Activated CD8-positive, alpha-beta memory T cell treated with anti-CD3 and anti-CD28 coated beads, Interleukin-2, amount 10 ng/mL, durations not matched to agents 7 days and 5 days (primary cell): ENCODE data around the gene ABCD2. TPM values are rescaled to one million over a fixed set of nuclear protein-coding genes. Genes with fewer than 3 reads are reported as not detected.
A peak's percentile ranks its signal among the peaks of the same experiment; 100 is the strongest.
"Not testable (repeated sequence)": the region's sequence is repeated elsewhere in the genome, so short reads cannot be mapped to it uniquely, and the experiment has no call there.

Experiments used
- ATAC-seq: fragments of 150-1000 bp; cut with Tn5 transposase; one replicate; pipeline ENCODE4 v1.10.0; 2021; ENCODE audit warnings: moderate library complexity
- CTCF ChIA-PET: fragments of 350-600 bp; sonication (Branson Sonifier 250); formaldehyde crosslinking; loops from one replicate; lab custom pipeline; 2021; ENCODE audit warnings: antibody characterized with exemption; lab: Charles Lee
- DNase-seq: peaks from one replicate; pipeline ENCODE4 v3.0.0-alpha.2; 2020
- H3K27ac Mint-ChIP-seq: one replicate; pipeline ENCODE4 v1.8.0; 2021; ENCODE audit warnings: mild to moderate bottlenecking, mixed read lengths
- H3K27me3 Mint-ChIP-seq: one replicate; pipeline ENCODE4 v1.8.0; 2021; ENCODE audit warnings: mixed read lengths
- H3K36me3 Mint-ChIP-seq: one replicate; pipeline ENCODE4 v1.8.0; 2021; ENCODE audit warnings: mild to moderate bottlenecking, mixed read lengths
- H3K4me1 Mint-ChIP-seq: one replicate; pipeline ENCODE4 v1.8.0; 2021; ENCODE audit warnings: mixed read lengths
- H3K4me3 Mint-ChIP-seq: one replicate; pipeline ENCODE4 v1.8.0; 2021; ENCODE audit warnings: mild to moderate bottlenecking, moderate library complexity, mixed read lengths
- H3K9me3 Mint-ChIP-seq: one replicate; pipeline ENCODE4 v1.8.0; 2022; ENCODE audit warnings: low read depth, mixed read lengths
- total RNA-seq, 2 experiments: library from RNA; stranded (reverse); gene quantifications; one replicate each; pipeline ENCODE4 v1.2.3, GENCODE V29; 2021

Gene ABCD2
- 10 to 100 TPM; 25.0 to 26.6 TPM for total RNA-seq

DNA sequence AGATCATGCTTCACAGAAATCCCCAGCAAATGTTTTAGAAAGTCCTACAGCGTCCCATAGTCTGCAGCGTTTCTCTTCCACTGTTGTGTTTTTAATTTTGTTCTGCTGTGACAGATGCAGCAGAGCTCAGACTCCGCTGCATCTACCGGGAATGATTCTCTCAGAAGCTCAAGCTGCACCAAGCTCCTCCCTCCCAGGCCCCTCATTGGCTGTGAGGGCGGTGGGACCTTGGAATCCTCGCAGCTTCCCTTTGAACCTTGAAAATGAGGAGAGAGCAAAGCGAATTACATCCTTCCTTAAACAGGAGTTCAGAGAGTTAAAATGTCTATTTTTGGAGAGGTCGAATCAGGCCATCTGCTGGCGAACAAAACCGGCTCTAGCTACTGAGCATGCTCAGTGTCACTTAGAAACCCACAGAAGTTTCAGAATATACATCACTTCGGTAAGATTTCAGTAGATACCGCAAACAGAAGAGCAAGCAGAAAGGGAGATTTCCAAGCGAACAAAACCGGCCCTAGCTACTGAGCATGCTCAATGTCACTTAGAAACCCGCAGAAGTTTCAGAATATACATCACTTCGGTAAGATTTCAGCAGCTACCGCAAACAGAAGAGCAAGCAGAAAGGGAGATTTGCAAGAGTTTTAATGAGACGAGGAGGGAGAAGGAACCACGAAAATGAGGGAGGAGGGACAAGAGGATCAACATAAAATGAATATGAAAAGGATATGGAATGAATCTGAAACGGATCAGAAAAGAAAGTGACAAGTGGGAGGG lies at the start of gene ABCD2:
Gene ABCD2 (minus strand): TSS at position 144 of the 774 bp plus-strand sequence. CDS start 188 bp downstream, outside the sequence.
- H3K4me1 Mint-ChIP-seq: peaks cover 30% of the 10 kb centered on the region
- CTCF ChIA-PET: interaction anchor here (0.7 to 2.7 kb wide), 15 partner anchors 8 to 302 kb away, joined by 3 to 17 read pairs (median 4); partner anchors contain the start of gene KIF21A
- H3K36me3 Mint-ChIP-seq: peaks cover 24% of the 10 kb centered on the region
- no peak within 1 kb of the TSS for H3K27ac Mint-ChIP-seq
- H3K4me3 Mint-ChIP-seq: no peak within 1 kb of the TSS
- H3K9me3 Mint-ChIP-seq: no peaks in the 10 kb centered on the region
- H3K27me3 Mint-ChIP-seq: no peaks in the 10 kb centered on the region
- ATAC-seq (peak; percentile 76), DNase-seq (peak; percentile 92)

- ATAC-seq (no peak), DNase-seq (no peak)
- peaks cover 10% of the 10 kb centered on the region for H3K36me3 Mint-ChIP-seq
- CTCF ChIA-PET: no interaction called here
- peaks cover 11% of the 10 kb centered on the region for H3K4me1 Mint-ChIP-seq
- no peaks in the 10 kb centered on the region for H3K27me3 Mint-ChIP-seq
- H3K4me3 Mint-ChIP-seq: no peak overlapping the region
- no peak overlapping the region for H3K27ac Mint-ChIP-seq
- peaks cover 2% of the 10 kb centered on the region for H3K9me3 Mint-ChIP-seq
These were observed 40.5 kb upstream of the ABCD2 start for GRCh38 chr12:39660101-39660500.

- no peak for DNase-seq
- ATAC-seq: no peak
- CTCF ChIA-PET: interaction anchor here (3.6 kb wide), 1 partner anchor 9 kb away, joined by 13 read pairs; no protein-coding TSS in a partner anchor
- Mint-ChIP-seq H3K27ac (no peak overlapping the region), H3K9me3 (peaks cover 3% of the 10 kb centered on the region), H3K4me3 (no peak overlapping the region), H3K36me3 (peaks cover 5% of the 10 kb centered on the region), H3K27me3 (no peaks in the 10 kb centered on the region), H3K4me1 (peaks cover 22% of the 10 kb centered on the region)
These were observed 27.8 kb upstream of the ABCD2 start for GRCh38 chr12:39647383-39647782.

GRCh38 chr12:39646963-39647362 lies 27.4 kb upstream of the ABCD2 start:
- Mint-ChIP-seq H3K27ac (no peak overlapping the region), H3K4me1 (peaks cover 20% of the 10 kb centered on the region), H3K27me3 (no peaks in the 10 kb centered on the region), H3K4me3 (no peak overlapping the region), H3K9me3 (peaks cover 2% of the 10 kb centered on the region), H3K36me3 (peaks cover 4% of the 10 kb centered on the region)
- DNase-seq (no peak), ATAC-seq (no peak)
- CTCF ChIA-PET: interaction anchor here (3.6 kb wide), 1 partner anchor 9 kb away, joined by 13 read pairs; no protein-coding TSS in a partner anchor

DNA sequence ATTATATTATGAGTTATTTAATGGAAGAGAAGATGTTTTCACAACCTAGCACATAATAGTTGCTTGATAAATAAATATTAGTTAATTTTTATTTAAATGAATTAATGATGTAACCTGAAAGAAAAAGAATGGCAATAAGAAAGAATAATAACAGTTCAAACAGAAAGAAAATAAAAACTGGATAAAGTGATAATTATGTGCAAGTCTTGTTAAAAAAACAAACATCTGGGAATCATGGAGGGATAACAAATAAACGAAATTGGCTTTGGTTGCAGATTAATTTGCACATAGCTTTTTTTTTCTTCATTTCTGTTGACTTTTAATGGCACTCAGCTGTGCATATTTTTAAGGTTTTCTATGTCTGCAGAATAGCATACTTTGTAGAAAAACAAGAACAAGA lies 23.4 kb upstream of the ABCD2 start:
- H3K9me3 Mint-ChIP-seq: no peaks in the 10 kb centered on the region
- CTCF ChIA-PET: interaction anchor here (1.2 kb wide), 1 partner anchor 10 kb away, joined by 3 read pairs; no protein-coding TSS in a partner anchor
- H3K4me1 Mint-ChIP-seq: peaks cover 14% of the 10 kb centered on the region
- H3K36me3 Mint-ChIP-seq: peaks cover 2% of the 10 kb centered on the region
- ATAC-seq (no peak), DNase-seq (no peak)
- H3K27me3 Mint-ChIP-seq: no peaks in the 10 kb centered on the region
- H3K4me3 Mint-ChIP-seq: no peak overlapping the region
- no peak overlapping the region for H3K27ac Mint-ChIP-seq

DNA sequence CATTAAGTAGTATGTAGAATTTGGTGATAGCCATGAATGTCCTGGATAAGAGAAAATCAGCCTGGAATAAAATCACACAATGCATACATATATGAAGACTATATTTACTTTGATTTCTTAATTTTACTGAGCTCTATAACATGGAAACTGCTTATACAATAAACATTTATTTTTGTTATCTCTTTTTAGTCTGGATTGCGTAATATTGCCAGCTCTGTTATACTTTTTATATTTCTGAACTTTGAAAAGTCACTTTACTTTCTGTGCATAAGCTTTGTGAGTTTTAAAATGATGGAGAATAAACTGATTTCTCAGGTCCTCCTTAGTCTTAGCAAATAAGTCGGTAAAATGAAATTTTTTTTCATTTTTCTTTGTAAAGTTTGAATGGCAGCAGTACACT lies 19.2 kb upstream of the ABCD2 start:
- CTCF ChIA-PET: interaction anchor here (0.9 kb wide), 1 partner anchor 10 kb away, joined by 5 read pairs; no protein-coding TSS in a partner anchor
- peaks cover 8% of the 10 kb centered on the region for H3K36me3 Mint-ChIP-seq
- ATAC-seq (no peak), DNase-seq (no peak)
- no peak overlapping the region for H3K4me3 Mint-ChIP-seq
- no peaks in the 10 kb centered on the region for H3K9me3 Mint-ChIP-seq
- no peak overlapping the region for H3K27ac Mint-ChIP-seq
- no peaks in the 10 kb centered on the region for H3K4me1 Mint-ChIP-seq
- no peaks in the 10 kb centered on the region for H3K27me3 Mint-ChIP-seq

GRCh38 chr12:39638178-39638577 lies 18.6 kb upstream of the ABCD2 start:
- ATAC-seq (no peak), DNase-seq (no peak)
- CTCF ChIA-PET: no interaction called here
- Mint-ChIP-seq H3K9me3 (no peaks in the 10 kb centered on the region), H3K4me3 (no peak overlapping the region), H3K27me3 (no peaks in the 10 kb centered on the region), H3K36me3 (peaks cover 8% of the 10 kb centered on the region), H3K4me1 (no peaks in the 10 kb centered on the region), H3K27ac (no peak overlapping the region)

DNA sequence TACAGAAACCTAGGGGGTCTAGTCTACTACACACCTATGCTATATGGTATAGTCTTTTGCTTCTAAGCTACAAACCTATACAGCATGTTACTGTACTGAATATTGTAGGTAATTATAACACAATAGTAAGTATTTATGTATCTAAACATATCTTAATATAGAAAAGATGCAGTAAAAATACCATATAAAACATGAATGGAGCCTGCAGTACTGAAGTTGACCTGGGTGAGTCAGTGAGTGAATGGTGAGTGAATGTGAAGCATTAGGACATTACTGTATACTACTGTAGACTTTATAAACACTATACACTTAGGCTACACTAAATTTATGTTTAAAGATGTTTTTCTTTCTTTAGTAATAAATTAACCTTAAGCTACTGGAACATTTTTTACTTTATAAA lies 13.1 kb upstream of the ABCD2 start:
- H3K4me1 Mint-ChIP-seq: peaks cover 28% of the 10 kb centered on the region
- H3K27ac Mint-ChIP-seq: no peak overlapping the region
- ATAC-seq (no peak), DNase-seq (no peak)
- no peak overlapping the region for H3K4me3 Mint-ChIP-seq
- peaks cover 12% of the 10 kb centered on the region for H3K36me3 Mint-ChIP-seq
- no peaks in the 10 kb centered on the region for H3K9me3 Mint-ChIP-seq
- H3K27me3 Mint-ChIP-seq: no peaks in the 10 kb centered on the region
- CTCF ChIA-PET: interaction anchor here (1.2 to 2.9 kb wide), 2 partner anchors 11 to 13 kb away, joined by 3 to 7 read pairs; partner anchors contain the start of gene ABCD2

DNA sequence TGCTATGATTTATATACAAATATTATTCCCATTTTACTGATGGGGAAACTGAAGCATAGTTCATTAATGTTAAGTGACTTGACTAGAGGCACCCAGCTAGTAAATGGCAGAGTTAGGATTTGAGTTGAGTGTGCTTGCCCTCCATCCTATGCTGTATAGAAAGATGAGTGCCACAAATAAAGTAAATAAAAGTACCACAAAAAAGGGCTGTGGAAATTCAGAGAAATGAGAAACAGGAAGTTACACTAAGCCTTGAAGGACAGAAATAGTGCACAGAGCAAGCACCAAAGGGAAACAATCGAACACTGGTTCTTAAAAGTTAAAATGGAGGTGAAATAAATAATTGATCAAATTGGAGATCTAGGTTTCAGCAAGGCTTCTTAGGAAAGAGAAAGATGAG lies 9.2 kb upstream of the ABCD2 start:
- peak; percentile 95 for ATAC-seq
- H3K36me3 Mint-ChIP-seq: peaks cover 12% of the 10 kb centered on the region
- CTCF ChIA-PET: interaction anchor here (2.1 to 2.6 kb wide), 2 partner anchors 9 to 41 kb away, joined by 5 to 17 read pairs; partner anchors contain the start of gene ABCD2
- no peaks in the 10 kb centered on the region for H3K27me3 Mint-ChIP-seq
- H3K27ac Mint-ChIP-seq: peak overlapping the region; percentile 92
- H3K9me3 Mint-ChIP-seq: no peaks in the 10 kb centered on the region
- DNase-seq: no peak
- peak overlapping the region; percentile 62 for H3K4me3 Mint-ChIP-seq
- H3K4me1 Mint-ChIP-seq: peaks cover 47% of the 10 kb centered on the region

DNA sequence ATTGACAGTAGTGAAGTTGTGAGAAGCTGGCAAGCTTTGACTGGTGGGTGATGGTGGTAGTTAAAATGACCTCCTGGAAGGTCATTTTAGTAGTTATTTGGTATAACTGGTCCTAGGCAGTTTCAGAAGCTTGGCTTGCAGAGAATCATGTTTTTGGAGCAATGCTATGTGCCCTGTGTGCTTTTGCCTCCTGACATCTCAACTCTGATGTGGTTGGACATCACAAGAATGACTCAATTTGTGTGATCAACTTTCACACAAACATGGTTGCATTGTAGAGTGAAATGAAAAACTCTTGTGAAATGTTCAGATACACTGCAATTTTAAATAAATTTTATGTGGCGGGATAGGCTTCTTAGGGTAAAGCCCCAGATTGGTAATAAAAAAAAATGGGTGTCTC lies 8.3 kb upstream of the ABCD2 start:
- peak overlapping the region; percentile 92 for H3K27ac Mint-ChIP-seq
- peaks cover 12% of the 10 kb centered on the region for H3K36me3 Mint-ChIP-seq
- ATAC-seq (peak; percentile 45), DNase-seq (no peak)
- CTCF ChIA-PET: interaction anchor here (2.1 to 2.6 kb wide), 2 partner anchors 8 to 42 kb away, joined by 5 to 17 read pairs; partner anchors contain the start of gene ABCD2
- H3K4me1 Mint-ChIP-seq: peaks cover 52% of the 10 kb centered on the region
- H3K27me3 Mint-ChIP-seq: no peaks in the 10 kb centered on the region
- no peak overlapping the region for H3K4me3 Mint-ChIP-seq
- H3K9me3 Mint-ChIP-seq: no peaks in the 10 kb centered on the region

DNA sequence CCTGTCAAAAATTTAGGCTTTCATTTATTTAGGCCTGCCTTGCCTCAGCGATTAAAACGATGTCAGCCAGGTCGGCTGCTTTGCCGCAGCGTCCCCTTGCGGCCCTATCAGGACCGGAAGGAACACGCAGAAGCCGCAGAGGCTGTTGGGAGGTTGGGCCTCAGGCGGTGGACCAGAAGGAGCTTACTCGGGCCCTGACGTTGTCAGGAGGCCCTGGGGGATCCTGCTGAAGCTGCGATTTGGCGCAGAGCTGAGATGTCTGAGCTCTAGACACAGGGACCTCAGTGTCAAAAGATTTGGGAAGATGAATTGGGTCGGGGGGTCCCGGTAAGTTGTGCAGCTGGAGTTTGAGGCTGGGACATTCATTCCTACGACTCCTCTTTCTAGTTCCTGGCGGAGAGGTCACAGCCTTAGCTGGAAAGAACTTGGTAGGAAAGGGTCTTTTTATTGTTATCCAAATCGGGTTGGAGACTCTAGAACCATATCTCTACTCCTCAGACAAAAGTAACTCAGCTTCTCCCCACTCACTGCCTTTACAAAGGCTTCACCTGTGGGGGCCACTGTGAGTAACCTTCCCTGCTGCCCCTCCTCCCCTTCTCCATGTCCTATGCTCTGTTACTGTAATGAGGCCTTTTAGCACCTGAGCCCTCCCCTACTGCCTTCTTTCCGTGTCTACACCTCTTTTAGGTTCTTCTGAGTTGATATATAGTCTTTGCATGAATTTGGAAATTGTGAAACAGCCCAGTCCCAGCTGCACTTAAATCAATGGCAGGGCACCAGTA lies 6.6 kb upstream of the ABCD2 start:
- CTCF ChIA-PET: no interaction called here
- H3K4me3 Mint-ChIP-seq: no peak overlapping the region
- peaks cover 66% of the 10 kb centered on the region for H3K4me1 Mint-ChIP-seq
- no peak for DNase-seq
- H3K27me3 Mint-ChIP-seq: no peaks in the 10 kb centered on the region
- H3K36me3 Mint-ChIP-seq: peaks cover 12% of the 10 kb centered on the region
- H3K27ac Mint-ChIP-seq: no peak overlapping the region
- H3K9me3 Mint-ChIP-seq: no peaks in the 10 kb centered on the region
- no peak for ATAC-seq

DNA sequence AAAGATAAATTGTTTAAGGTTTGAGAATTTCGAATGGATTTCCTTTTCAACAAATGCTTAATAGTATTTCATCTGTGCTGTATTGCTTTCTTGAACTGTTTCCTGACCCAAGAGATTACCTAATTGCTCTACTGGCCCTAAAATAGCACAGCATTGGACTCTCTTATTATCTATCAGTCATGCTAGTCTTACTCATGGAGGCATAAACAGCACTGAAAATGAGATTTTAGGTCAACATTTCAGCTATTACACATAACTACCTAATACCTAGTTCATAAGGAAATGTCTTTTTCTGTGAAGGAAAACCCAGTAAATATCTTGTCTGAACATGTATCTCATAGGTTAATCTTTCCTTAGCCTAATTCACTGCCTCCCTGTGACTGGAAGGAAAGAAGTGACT lies 4.3 kb upstream of the ABCD2 start:
- DNase-seq (no peak), ATAC-seq (no peak)
- Mint-ChIP-seq H3K4me1 (peaks cover 54% of the 10 kb centered on the region), H3K36me3 (peaks cover 7% of the 10 kb centered on the region), H3K9me3 (no peaks in the 10 kb centered on the region), H3K27ac (peak overlapping the region; percentile 22), H3K27me3 (no peaks in the 10 kb centered on the region), H3K4me3 (no peak overlapping the region)
- CTCF ChIA-PET: interaction anchor here (2.0 kb wide), 1 partner anchor 68 kb away, joined by 9 read pairs; no protein-coding TSS in a partner anchor

GRCh38 chr12:39623160-39623559 lies 3.6 kb upstream of the ABCD2 start:
- CTCF ChIA-PET: interaction anchor here (1.7 to 2.0 kb wide), 3 partner anchors 9 to 305 kb away, joined by 4 to 9 read pairs (median 7); no protein-coding TSS in a partner anchor
- H3K27ac Mint-ChIP-seq, DNase-seq, H3K27me3 Mint-ChIP-seq, ATAC-seq, H3K4me3 Mint-ChIP-seq, H3K9me3 Mint-ChIP-seq: not testable (repeated sequence)
- Mint-ChIP-seq H3K4me1 (peaks cover 47% of the 10 kb centered on the region), H3K36me3 (peaks cover 12% of the 10 kb centered on the region)
